Ishikawa (cell line): Measurements from ENCODE around the gene GNB1L.

Experiments
- CEBPB ChIP-seq: IDR thresholded peaks from 2 replicates; pipeline ENCODE4 v1.6.1; 2012
- CREB1 ChIP-seq: IDR thresholded peaks from 2 replicates; pipeline ENCODE4 v1.6.1; 2012; ENCODE audit warnings: low read depth
- EGR1 ChIP-seq: IDR thresholded peaks from 2 replicates; pipeline ENCODE4 v1.6.1; 2012
- EP300 ChIP-seq: IDR thresholded peaks from 2 replicates; pipeline ENCODE4 v1.6.1; 2012; ENCODE audit warnings: borderline replicate concordance
- FOXM1 ChIP-seq: IDR thresholded peaks from 2 replicates; pipeline ENCODE4 v1.6.1; 2012; ENCODE audit warnings: low read depth, borderline replicate concordance
- MAX ChIP-seq: IDR thresholded peaks from 2 replicates; pipeline ENCODE4 v1.6.1; 2012
- NFIC ChIP-seq: IDR thresholded peaks from 2 replicates; pipeline ENCODE4 v1.6.1; 2012
- RAD21 ChIP-seq: IDR thresholded peaks from 2 replicates; pipeline ENCODE4 v1.6.1; 2012; ENCODE audit warnings: low read depth
- TAF1 ChIP-seq: IDR thresholded peaks from 2 replicates; pipeline ENCODE4 v1.6.1; 2012; ENCODE audit warnings: low read depth, mild to moderate bottlenecking
- TCF12 ChIP-seq: IDR thresholded peaks from 2 replicates; pipeline ENCODE4 v1.6.1; 2012; ENCODE audit warnings: low read depth
- TEAD4 ChIP-seq: IDR thresholded peaks from 2 replicates; pipeline ENCODE4 v1.6.1; 2012
- USF1 ChIP-seq: IDR thresholded peaks from 2 replicates; pipeline ENCODE4 v1.6.1; 2012
- YY1 ChIP-seq: IDR thresholded peaks from 2 replicates; pipeline ENCODE4 v1.6.1; 2012; ENCODE audit warnings: low read depth
- ZBTB7A ChIP-seq: IDR thresholded peaks from 2 replicates; pipeline ENCODE4 v1.6.1; 2012; ENCODE audit warnings: low read depth
- TF ChIP-seq, protein P1 (sequence below): IDR thresholded peaks from 2 replicates; pipeline ENCODE4 v1.6.1; 2012; ENCODE audit warnings: low read depth, mild to moderate bottlenecking

The GNB1L gene

GRCh38 chr22:19863571-19863970 is 8.9 kb upstream of the GNB1L start:
- no peak for TF ChIP-seq TEAD4
- no peak for TF ChIP-seq TCF12
- TF ChIP-seq EGR1, result no peak
- no peak for TF ChIP-seq FOXM1
- no peak for TF ChIP-seq ZBTB7A
- no peak for TF ChIP-seq MAX
- no peak for TF ChIP-seq EP300
- no peak for TF ChIP-seq CREB1
- TF ChIP-seq TAF1, result no peak
- no peak for TF ChIP-seq NFIC
- no peak for TF ChIP-seq RAD21
- TF ChIP-seq YY1, result no peak
- TF ChIP-seq CEBPB, result no peak
- no peak for TF ChIP-seq USF1
- TF ChIP-seq, protein P1, sequence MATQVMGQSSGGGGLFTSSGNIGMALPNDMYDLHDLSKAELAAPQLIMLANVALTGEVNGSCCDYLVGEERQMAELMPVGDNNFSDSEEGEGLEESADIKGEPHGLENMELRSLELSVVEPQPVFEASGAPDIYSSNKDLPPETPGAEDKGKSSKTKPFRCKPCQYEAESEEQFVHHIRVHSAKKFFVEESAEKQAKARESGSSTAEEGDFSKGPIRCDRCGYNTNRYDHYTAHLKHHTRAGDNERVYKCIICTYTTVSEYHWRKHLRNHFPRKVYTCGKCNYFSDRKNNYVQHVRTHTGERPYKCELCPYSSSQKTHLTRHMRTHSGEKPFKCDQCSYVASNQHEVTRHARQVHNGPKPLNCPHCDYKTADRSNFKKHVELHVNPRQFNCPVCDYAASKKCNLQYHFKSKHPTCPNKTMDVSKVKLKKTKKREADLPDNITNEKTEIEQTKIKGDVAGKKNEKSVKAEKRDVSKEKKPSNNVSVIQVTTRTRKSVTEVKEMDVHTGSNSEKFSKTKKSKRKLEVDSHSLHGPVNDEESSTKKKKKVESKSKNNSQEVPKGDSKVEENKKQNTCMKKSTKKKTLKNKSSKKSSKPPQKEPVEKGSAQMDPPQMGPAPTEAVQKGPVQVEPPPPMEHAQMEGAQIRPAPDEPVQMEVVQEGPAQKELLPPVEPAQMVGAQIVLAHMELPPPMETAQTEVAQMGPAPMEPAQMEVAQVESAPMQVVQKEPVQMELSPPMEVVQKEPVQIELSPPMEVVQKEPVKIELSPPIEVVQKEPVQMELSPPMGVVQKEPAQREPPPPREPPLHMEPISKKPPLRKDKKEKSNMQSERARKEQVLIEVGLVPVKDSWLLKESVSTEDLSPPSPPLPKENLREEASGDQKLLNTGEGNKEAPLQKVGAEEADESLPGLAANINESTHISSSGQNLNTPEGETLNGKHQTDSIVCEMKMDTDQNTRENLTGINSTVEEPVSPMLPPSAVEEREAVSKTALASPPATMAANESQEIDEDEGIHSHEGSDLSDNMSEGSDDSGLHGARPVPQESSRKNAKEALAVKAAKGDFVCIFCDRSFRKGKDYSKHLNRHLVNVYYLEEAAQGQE, result no peak

- TF ChIP-seq YY1, result no peak
- TF ChIP-seq, protein P1, result no peak
- no peak for TF ChIP-seq EP300
- no peak for TF ChIP-seq EGR1
These were observed 8.1 kb upstream of the GNB1L start for GRCh38 chr22:19862619-19863246.

DNA sequence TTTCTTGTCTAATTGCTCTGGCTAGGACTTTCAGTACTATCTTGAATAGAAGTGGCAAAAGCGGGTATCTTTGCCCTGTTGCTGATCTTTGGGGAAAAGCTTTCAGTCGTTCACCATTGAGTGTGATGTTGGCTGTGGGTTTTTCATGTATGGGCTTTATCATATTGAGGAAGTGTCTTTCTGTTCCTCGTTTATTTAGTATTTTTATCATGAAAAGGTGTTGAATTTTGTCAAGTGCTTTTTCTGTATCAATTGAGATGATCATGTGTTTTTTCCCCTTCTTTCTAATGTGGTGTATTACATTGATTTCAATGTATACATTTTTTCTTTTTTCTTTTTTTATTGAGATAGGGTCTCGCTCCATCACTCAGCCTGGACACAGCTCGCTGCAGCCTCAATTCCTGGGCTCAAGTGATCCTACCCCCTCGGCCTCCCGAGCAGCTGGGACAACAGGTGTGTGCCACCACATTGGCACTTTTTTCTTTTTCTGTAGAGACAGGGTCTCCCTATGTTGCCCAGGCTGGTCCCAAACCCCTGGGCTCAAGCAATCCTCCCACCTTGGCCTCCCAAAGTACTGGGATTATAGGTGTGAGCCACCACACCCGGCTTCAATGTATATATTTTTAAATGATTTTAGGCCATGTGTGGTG is 5.3 kb upstream of the GNB1L start:
- TF ChIP-seq NFIC (no peak), FOXM1 (no peak), CREB1 (no peak), EP300 (no peak), MAX (no peak), ZBTB7A (no peak), TAF1 (no peak), EGR1 (no peak), USF1 (no peak), YY1 (no peak), TCF12 (no peak), CEBPB (no peak)
- TF ChIP-seq, protein P1, result no peak

- TF ChIP-seq EGR1, result no peak
- no peak for TF ChIP-seq RAD21
- TF ChIP-seq ZBTB7A, result no peak
- TF ChIP-seq CEBPB, result no peak
- no peak for TF ChIP-seq EP300
- TF ChIP-seq NFIC, result no peak
- no peak for TF ChIP-seq USF1
- TF ChIP-seq TCF12, result no peak
- no peak for TF ChIP-seq CREB1
- TF ChIP-seq, protein P1, result no peak
- no peak for TF ChIP-seq TEAD4
These were observed 2.7 kb upstream of the GNB1L start for GRCh38 chr22:19857382-19857781.
